ENCODE results near the gene BEAN1. TPM values are rescaled to one million over a fixed set of nuclear protein-coding genes. Genes with fewer than 3 reads are reported as not detected.

Gene BEAN1
- total RNA-seq, 1 experiment from 2014 or later, result not detected

DNA sequence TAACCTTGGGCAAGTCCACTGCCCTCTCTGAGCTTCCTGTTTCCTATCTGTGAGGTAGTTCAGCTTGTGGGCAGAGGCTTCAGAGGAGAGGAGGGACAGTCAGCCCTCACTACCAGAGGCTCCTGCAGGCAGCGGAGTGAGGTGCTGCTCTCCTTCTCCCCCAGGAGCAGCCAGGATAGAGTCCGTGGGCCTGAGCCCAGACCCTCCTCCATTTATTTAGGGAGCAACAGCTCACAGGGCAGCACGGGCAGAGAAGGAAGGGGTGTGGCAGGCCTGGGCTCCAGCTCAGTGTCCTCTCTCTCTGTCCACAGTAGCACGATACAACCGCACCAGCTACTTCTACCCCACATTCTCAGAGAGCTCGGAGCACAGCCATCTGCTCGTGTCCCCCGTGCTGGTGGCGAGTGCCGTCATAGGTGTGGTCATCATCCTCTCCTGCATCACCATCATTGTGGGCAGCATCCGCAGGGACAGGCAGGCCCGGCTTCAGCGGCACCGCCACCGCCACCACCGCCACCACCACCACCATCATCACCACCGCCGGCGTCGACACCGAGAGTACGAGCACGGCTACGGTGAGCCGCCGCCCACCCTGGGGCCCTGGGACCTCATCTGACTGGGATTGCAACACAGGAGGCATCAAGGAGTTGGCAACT, 42.3 kb downstream of the BEAN1 start:
- H3K4me3 ChIP-seq (ENCODE audit: low read depth in 2 of 2, low read length in 2 of 2), result no peak overlapping the region
- POLR2A ChIA-PET, result no interaction called here
- DNase-seq (ENCODE audit: low read depth, low spot score) (no peak), ATAC-seq (no peak)
- no peaks in the 10 kb centered on the region for H3K4me1 ChIP-seq (ENCODE audit: control insufficient read depth, insufficient read depth, low read length)
- H3K27me3 ChIP-seq (ENCODE audit: control insufficient read depth, insufficient read depth, low read length), result 0 out of 2 replicates have a peak, but pooled peaks cover 2% of the 10 kb centered on the region
- H3K9me3 ChIP-seq (ENCODE audit: control insufficient read depth, insufficient read depth, low read depth, low read length), result no peaks in the 10 kb centered on the region
- H3K27ac ChIP-seq (ENCODE audit: low read length), result no peak overlapping the region
- in situ Hi-C loops (cut with HindIII; ENCODE audit: low pct_unique_long_range_greater_than_20kb, low sequenced_read_pairs) (no loop called here), intact Hi-C loops (cut with micrococcal nuclease; ENCODE audit: unreplicated experiment) (no loop called here)
- H3K36me3 ChIP-seq (ENCODE audit: control insufficient read depth, insufficient read depth, low read length), result no peaks in the 10 kb centered on the region
- CTCF ChIA-PET, result no interaction called here
- BruUV-seq (replicated peaks), result no TSS peak
- no peak for TF ChIP-seq POLR2AphosphoS5 (IDR thresholded peaks at IDR 0.05; ENCODE audit: low read depth, low read length)

DNA sequence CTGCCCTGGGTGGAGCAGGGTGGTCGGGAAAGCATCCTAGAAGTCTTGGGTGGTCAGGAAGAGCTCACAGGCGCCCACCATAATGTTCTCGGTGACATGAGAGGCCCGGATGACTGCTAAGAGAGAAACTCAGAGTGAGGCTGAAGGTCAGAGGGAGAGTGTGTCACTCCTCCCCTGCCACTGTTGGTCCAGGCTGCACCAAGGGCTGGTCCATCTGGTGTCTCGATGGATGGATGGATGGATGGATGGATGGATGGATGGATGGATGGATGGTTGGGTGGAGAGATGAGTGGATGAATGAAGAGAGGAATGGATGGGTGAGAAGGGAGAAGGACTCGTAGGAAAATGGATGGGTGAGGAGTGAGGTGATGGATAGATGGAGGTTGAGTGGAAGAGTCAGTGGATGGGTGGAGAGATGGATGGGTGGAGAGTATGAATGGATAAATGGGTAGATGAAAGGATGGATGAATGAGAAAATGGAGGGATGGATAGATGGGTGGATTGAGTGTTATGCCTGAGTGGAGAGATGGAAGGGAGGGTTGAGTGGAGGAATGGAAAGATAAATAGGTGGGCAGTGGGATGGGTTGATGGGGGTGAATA, 43.0 kb downstream of the BEAN1 start:
- POLR2A ChIA-PET, result no interaction called here
- CTCF ChIA-PET, result no interaction called here

More for the DNA sequence above, 43.0 kb downstream of the BEAN1 start:
- intact Hi-C loops (cut with micrococcal nuclease; ENCODE audit: unreplicated experiment) (no loop called here), in situ Hi-C loops (cut with HindIII; ENCODE audit: low pct_unique_long_range_greater_than_20kb, low sequenced_read_pairs) (no loop called here)
- DNase-seq (ENCODE audit: low read depth, low spot score) (no peak), ATAC-seq (no peak)
- no peaks in the 10 kb centered on the region for H3K4me1 ChIP-seq (ENCODE audit: control insufficient read depth, insufficient read depth, low read length)
- H3K27ac ChIP-seq (ENCODE audit: low read length), result no peak overlapping the region
- H3K27me3 ChIP-seq (ENCODE audit: control insufficient read depth, insufficient read depth, low read length), result no peaks in the 10 kb centered on the region
- H3K9me3 ChIP-seq (ENCODE audit: control insufficient read depth, insufficient read depth, low read depth, low read length), result no peaks in the 10 kb centered on the region
- BruUV-seq (replicated peaks), result no TSS peak
- no peaks in the 10 kb centered on the region for H3K36me3 ChIP-seq (ENCODE audit: control insufficient read depth, insufficient read depth, low read length)
- TF ChIP-seq TCF7L2 (IDR thresholded peaks at IDR 0.05; ENCODE audit: low read depth, low read length), result no peak
- TF ChIP-seq, protein P1, sequence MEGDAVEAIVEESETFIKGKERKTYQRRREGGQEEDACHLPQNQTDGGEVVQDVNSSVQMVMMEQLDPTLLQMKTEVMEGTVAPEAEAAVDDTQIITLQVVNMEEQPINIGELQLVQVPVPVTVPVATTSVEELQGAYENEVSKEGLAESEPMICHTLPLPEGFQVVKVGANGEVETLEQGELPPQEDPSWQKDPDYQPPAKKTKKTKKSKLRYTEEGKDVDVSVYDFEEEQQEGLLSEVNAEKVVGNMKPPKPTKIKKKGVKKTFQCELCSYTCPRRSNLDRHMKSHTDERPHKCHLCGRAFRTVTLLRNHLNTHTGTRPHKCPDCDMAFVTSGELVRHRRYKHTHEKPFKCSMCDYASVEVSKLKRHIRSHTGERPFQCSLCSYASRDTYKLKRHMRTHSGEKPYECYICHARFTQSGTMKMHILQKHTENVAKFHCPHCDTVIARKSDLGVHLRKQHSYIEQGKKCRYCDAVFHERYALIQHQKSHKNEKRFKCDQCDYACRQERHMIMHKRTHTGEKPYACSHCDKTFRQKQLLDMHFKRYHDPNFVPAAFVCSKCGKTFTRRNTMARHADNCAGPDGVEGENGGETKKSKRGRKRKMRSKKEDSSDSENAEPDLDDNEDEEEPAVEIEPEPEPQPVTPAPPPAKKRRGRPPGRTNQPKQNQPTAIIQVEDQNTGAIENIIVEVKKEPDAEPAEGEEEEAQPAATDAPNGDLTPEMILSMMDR (IDR thresholded peaks at IDR 0.05), result no peak
- no peak for TF ChIP-seq SIN3A (IDR thresholded peaks at IDR 0.05; ENCODE audit: borderline replicate concordance, insufficient read depth, low read depth, low read length)
- TF ChIP-seq, protein P2, sequence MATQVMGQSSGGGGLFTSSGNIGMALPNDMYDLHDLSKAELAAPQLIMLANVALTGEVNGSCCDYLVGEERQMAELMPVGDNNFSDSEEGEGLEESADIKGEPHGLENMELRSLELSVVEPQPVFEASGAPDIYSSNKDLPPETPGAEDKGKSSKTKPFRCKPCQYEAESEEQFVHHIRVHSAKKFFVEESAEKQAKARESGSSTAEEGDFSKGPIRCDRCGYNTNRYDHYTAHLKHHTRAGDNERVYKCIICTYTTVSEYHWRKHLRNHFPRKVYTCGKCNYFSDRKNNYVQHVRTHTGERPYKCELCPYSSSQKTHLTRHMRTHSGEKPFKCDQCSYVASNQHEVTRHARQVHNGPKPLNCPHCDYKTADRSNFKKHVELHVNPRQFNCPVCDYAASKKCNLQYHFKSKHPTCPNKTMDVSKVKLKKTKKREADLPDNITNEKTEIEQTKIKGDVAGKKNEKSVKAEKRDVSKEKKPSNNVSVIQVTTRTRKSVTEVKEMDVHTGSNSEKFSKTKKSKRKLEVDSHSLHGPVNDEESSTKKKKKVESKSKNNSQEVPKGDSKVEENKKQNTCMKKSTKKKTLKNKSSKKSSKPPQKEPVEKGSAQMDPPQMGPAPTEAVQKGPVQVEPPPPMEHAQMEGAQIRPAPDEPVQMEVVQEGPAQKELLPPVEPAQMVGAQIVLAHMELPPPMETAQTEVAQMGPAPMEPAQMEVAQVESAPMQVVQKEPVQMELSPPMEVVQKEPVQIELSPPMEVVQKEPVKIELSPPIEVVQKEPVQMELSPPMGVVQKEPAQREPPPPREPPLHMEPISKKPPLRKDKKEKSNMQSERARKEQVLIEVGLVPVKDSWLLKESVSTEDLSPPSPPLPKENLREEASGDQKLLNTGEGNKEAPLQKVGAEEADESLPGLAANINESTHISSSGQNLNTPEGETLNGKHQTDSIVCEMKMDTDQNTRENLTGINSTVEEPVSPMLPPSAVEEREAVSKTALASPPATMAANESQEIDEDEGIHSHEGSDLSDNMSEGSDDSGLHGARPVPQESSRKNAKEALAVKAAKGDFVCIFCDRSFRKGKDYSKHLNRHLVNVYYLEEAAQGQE (IDR thresholded peaks at IDR 0.05; ENCODE audit: insufficient read depth in 1 of 2, low read depth in 2 of 2, low read length in 1 of 2), result no peak
- no peak for TF ChIP-seq POLR2AphosphoS5 (IDR thresholded peaks at IDR 0.05; ENCODE audit: low read depth, low read length)
- H3K4me3 ChIP-seq (ENCODE audit: low read depth in 2 of 2, low read length in 2 of 2), result no peak overlapping the region

Data from Panc1 (cell line).